ENCODE data around the gene SELPLG. TPM values are rescaled to one million over a fixed set of nuclear protein-coding genes. Genes with fewer than 3 reads are reported as not detected.
"Not testable (repeated sequence)": the region's sequence is repeated elsewhere in the genome, so short reads cannot be mapped to it uniquely, and the experiment has no call there.

The SELPLG gene
- 1 to 10 TPM; 2.2 to 4.7 (median 2.3) TPM for polyA plus RNA-seq (ENCODE audit: insufficient read length in 4 of 4)

GRCh38 chr12:108633534-108634248 lies at the start of gene SELPLG:
Gene SELPLG, minus strand, starts transcription at chr12:108633894. Its CDS starts 9,587 bp downstream, at chr12:108624307.
- no peak for DNase-seq (ENCODE audit: low read depth in 4 of 4, low spot score in 3 of 4)

GRCh38 chr12:108681317-108681716 lies 47.6 kb upstream of the SELPLG start:
- DNase-seq (ENCODE audit: low read depth in 4 of 4, low spot score in 3 of 4), result no peak

GRCh38 chr12:108679106-108679681 lies 45.5 kb upstream of the SELPLG start:
- no peak for DNase-seq (ENCODE audit: low read depth in 4 of 4, low spot score in 3 of 4)

GRCh38 chr12:108678104-108678730 lies 44.5 kb upstream of the SELPLG start:
- no peak for DNase-seq (ENCODE audit: low read depth in 4 of 4, low spot score in 3 of 4)

- DNase-seq (ENCODE audit: low read depth in 4 of 4, low spot score in 3 of 4), result no peak
Observed at GRCh38 chr12:108677381-108677780, 43.7 kb upstream of the SELPLG start.

- DNase-seq (ENCODE audit: low read depth in 4 of 4, low spot score in 3 of 4), result no peak
Observed at GRCh38 chr12:108676707-108677106, 43.0 kb upstream of the SELPLG start.

- DNase-seq (ENCODE audit: low read depth in 4 of 4, low spot score in 3 of 4), result no peak
Observed at GRCh38 chr12:108675792-108676191, 42.1 kb upstream of the SELPLG start.

- no peak for DNase-seq (ENCODE audit: low read depth in 4 of 4, low spot score in 3 of 4)
Observed at GRCh38 chr12:108672054-108672453, 38.4 kb upstream of the SELPLG start.

GRCh38 chr12:108671110-108671509 lies 37.4 kb upstream of the SELPLG start:
- no peak for DNase-seq (ENCODE audit: low read depth in 4 of 4, low spot score in 3 of 4)

GRCh38 chr12:108670066-108670631 lies 36.5 kb upstream of the SELPLG start:
- DNase-seq (ENCODE audit: low read depth in 4 of 4, low spot score in 3 of 4), result no peak

GRCh38 chr12:108668542-108668941 lies 34.8 kb upstream of the SELPLG start:
- DNase-seq (ENCODE audit: low read depth in 4 of 4, low spot score in 3 of 4), result no peak

- no peak for DNase-seq (ENCODE audit: low read depth in 4 of 4, low spot score in 3 of 4)
Observed at GRCh38 chr12:108668063-108668462, 34.4 kb upstream of the SELPLG start.

GRCh38 chr12:108667349-108667748 lies 33.7 kb upstream of the SELPLG start:
- no peak for DNase-seq (ENCODE audit: low read depth in 4 of 4, low spot score in 3 of 4)

- DNase-seq (ENCODE audit: low read depth in 4 of 4, low spot score in 3 of 4), result no peak
Observed at GRCh38 chr12:108666401-108666881, 32.7 kb upstream of the SELPLG start.

- no peak for DNase-seq (ENCODE audit: low read depth in 4 of 4, low spot score in 3 of 4)
Observed at GRCh38 chr12:108665608-108666202, 32.0 kb upstream of the SELPLG start.

- DNase-seq (ENCODE audit: low read depth in 4 of 4, low spot score in 3 of 4), result peak; percentile 73 to 76 (median 74)
Observed at GRCh38 chr12:108664338-108665258, 30.9 kb upstream of the SELPLG start.

GRCh38 chr12:108663324-108664015 lies 29.8 kb upstream of the SELPLG start:
- no peak for DNase-seq (ENCODE audit: low read depth in 4 of 4, low spot score in 3 of 4)

- not testable (repeated sequence) for DNase-seq (ENCODE audit: low read depth in 4 of 4, low spot score in 3 of 4)
Observed at GRCh38 chr12:108658115-108658514, 24.4 kb upstream of the SELPLG start.

GRCh38 chr12:108657130-108657745 lies 23.5 kb upstream of the SELPLG start:
- DNase-seq (ENCODE audit: low read depth in 4 of 4, low spot score in 3 of 4), result no peak

Measured in left renal pelvis (tissue), 4 donors.